GM23338 (cell line): ENCODE results near the gene ZNRD2. TPM values are rescaled to one million over a fixed set of nuclear protein-coding genes. Genes with fewer than 3 reads are reported as not detected.

Source experiments
- ATAC-seq: fragments of 200-7000 bp; cut with Tn5 transposase; 3 replicates; pipeline ENCODE4 v1.9.1; 2020
- DNase-seq: peaks from one replicate; pipeline ENCODE4 v3.0.0-alpha.2; 2015; ENCODE audit warnings: low spot score
- H2AFZ ChIP-seq: fragments of 200-600 bp; sonication (generic); 2 replicates; pipeline ENCODE4 v1.8.0; 2016; ENCODE audit warnings: antibody characterized with exemption, mild to moderate bottlenecking, moderate library complexity
- H3F3A ChIP-seq: fragments of 200-600 bp; sonication (generic); replicated peaks from 2 replicates; pipeline ENCODE4 v1.8.0; 2017; ENCODE audit warnings: antibody characterized with exemption, mixed run types, low read depth
- H3K27ac ChIP-seq: fragments of 200-600 bp; sonication (generic); 2 replicates; pipeline ENCODE4 v1.6.1; 2016; ENCODE audit warnings: low read depth
- H3K27me3 ChIP-seq: fragments of 200-600 bp; sonication (generic); 2 replicates; pipeline ENCODE4 v1.8.0; 2016; ENCODE audit warnings: mild to moderate bottlenecking, mixed run types, moderate library complexity; ENCODE audit not compliant: insufficient read depth
- H3K36me3 ChIP-seq: fragments of 200-600 bp; sonication (generic); 2 replicates; pipeline ENCODE4 v1.8.0; 2016; ENCODE audit warnings: mild to moderate bottlenecking; ENCODE audit not compliant: insufficient read depth
- H3K4me1 ChIP-seq: fragments of 200-600 bp; sonication (generic); 2 replicates; pipeline ENCODE4 v1.8.0; 2016; ENCODE audit warnings: mild to moderate bottlenecking, moderate library complexity; ENCODE audit not compliant: insufficient read depth
- H3K4me2 ChIP-seq: fragments of 200-600 bp; sonication (generic); 2 replicates; pipeline ENCODE4 v1.7.1; 2017; ENCODE audit warnings: mixed run types
- H3K4me3 ChIP-seq: fragments of 200-600 bp; sonication (generic); 2 replicates; pipeline ENCODE4 v1.6.1; 2016; ENCODE audit warnings: mixed run types
- H3K79me2 ChIP-seq: fragments of 200-600 bp; sonication (generic); replicated peaks from 2 replicates; pipeline ENCODE4 v1.8.0; 2017; ENCODE audit warnings: mild to moderate bottlenecking; ENCODE audit not compliant: insufficient read depth
- H3K9me2 ChIP-seq: fragments of 200-600 bp; sonication (generic); 2 replicates; pipeline ENCODE4 v1.8.0; 2017; ENCODE audit not compliant: insufficient read depth
- H4K20me1 ChIP-seq: fragments of 200-600 bp; sonication (generic); replicated peaks from 2 replicates; pipeline ENCODE4 v1.8.0; 2017; ENCODE audit warnings: mild to moderate bottlenecking; ENCODE audit not compliant: insufficient read depth
- H3K27ac Mint-ChIP-seq: 2 replicates; pipeline ENCODE4 v1.8.0; 2020; ENCODE audit warnings: inconsistent platforms, mild to moderate bottlenecking, moderate library complexity, mixed read lengths
- H3K27me3 Mint-ChIP-seq: 3 replicates; pipeline ENCODE4 v1.8.0; 2022; ENCODE audit warnings: low read depth, mild to moderate bottlenecking, moderate library complexity, mixed read lengths, inconsistent platforms; ENCODE audit not compliant: insufficient read depth, poor library complexity
- H3K36me3 Mint-ChIP-seq: 3 replicates; pipeline ENCODE4 v1.8.0; 2021; ENCODE audit warnings: low read depth, mild to moderate bottlenecking, inconsistent platforms, moderate library complexity, mixed read lengths
- H3K4me1 Mint-ChIP-seq: 3 replicates; pipeline ENCODE4 v1.8.0; 2020; ENCODE audit warnings: mild to moderate bottlenecking, inconsistent platforms, mixed read lengths
- H3K4me3 Mint-ChIP-seq: 3 replicates; pipeline ENCODE4 v1.8.0; 2021; ENCODE audit warnings: moderate library complexity, mild to moderate bottlenecking, inconsistent platforms, mixed read lengths
- H3K9me3 Mint-ChIP-seq: 3 replicates; pipeline ENCODE4 v1.8.0; 2020; ENCODE audit warnings: moderate library complexity, mild to moderate bottlenecking, inconsistent platforms, mixed read lengths
- EZH2 ChIP-seq: fragments of 200-600 bp; sonication (generic); IDR thresholded peaks from one replicate; pipeline ENCODE4 v1.8.0; 2017; ENCODE audit warnings: antibody characterized with exemption, mild to moderate bottlenecking, low read depth; ENCODE audit not compliant: unreplicated experiment
- POLR2AphosphoS5 ChIP-seq: IDR thresholded peaks from 2 replicates; pipeline ENCODE4 v1.6.1; 2016; ENCODE audit warnings: antibody characterized with exemption, low read depth
- ZNF114 ChIP-seq: fragments of 250-450 bp; sonication (Bioruptor Pico); IDR thresholded peaks from 2 replicates; pipeline ENCODE4 v1.5.0; 2020; ENCODE audit warnings: mild to moderate bottlenecking, moderate library complexity
- polyA plus RNA-seq: library from polyadenylated mRNA; unstranded; fragments of >200 nt; fragmentation: Nextera tagmentation; extraction: Ambion mirVana; gene quantifications from 2 replicates; pipeline ENCODE4 v1.2.1, GENCODE V29; 2016
- total RNA-seq: library from RNA; depleted of rRNA; stranded (reverse); fragments of >200 nt; shearing (Covaris generic); gene quantifications from 2 replicates; pipeline ENCODE4 v1.2.3, GENCODE V29; 2014
- TF ChIP-seq, protein P1 (sequence below): fragments of 250-450 bp; sonication (Bioruptor Pico); IDR thresholded peaks from 2 replicates; pipeline ENCODE4 v1.5.0; 2020; ENCODE audit warnings: mild to moderate bottlenecking, moderate library complexity
- TF ChIP-seq, protein P2 (sequence below), 2 experiments: fragments of 200-600 bp in 1 of 2; sonication (generic) in 1 of 2; conservative IDR thresholded peaks; 2 replicates each; pipeline versions ENCODE4 v1.5.1 to v1.6.1; 2016 to 2017; ENCODE audit warnings: antibody characterized with exemption in 2 of 2, low read depth in 2 of 2, mild to moderate bottlenecking in 2 of 2, moderate library complexity in 1 of 2
- TF ChIP-seq, protein P3 (sequence below): IDR thresholded peaks from 2 replicates; pipeline ENCODE4 v1.6.1; 2016; ENCODE audit warnings: antibody characterized with exemption

Gene ZNRD2
- total and polyA plus RNA-seq, 2 experiments from 2014 or later, result 78.6 to 148 TPM

GRCh38 chr11:65580031-65580692, 9.9 kb downstream of the ZNRD2 start (continued):
- TF ChIP-seq, protein P1, sequence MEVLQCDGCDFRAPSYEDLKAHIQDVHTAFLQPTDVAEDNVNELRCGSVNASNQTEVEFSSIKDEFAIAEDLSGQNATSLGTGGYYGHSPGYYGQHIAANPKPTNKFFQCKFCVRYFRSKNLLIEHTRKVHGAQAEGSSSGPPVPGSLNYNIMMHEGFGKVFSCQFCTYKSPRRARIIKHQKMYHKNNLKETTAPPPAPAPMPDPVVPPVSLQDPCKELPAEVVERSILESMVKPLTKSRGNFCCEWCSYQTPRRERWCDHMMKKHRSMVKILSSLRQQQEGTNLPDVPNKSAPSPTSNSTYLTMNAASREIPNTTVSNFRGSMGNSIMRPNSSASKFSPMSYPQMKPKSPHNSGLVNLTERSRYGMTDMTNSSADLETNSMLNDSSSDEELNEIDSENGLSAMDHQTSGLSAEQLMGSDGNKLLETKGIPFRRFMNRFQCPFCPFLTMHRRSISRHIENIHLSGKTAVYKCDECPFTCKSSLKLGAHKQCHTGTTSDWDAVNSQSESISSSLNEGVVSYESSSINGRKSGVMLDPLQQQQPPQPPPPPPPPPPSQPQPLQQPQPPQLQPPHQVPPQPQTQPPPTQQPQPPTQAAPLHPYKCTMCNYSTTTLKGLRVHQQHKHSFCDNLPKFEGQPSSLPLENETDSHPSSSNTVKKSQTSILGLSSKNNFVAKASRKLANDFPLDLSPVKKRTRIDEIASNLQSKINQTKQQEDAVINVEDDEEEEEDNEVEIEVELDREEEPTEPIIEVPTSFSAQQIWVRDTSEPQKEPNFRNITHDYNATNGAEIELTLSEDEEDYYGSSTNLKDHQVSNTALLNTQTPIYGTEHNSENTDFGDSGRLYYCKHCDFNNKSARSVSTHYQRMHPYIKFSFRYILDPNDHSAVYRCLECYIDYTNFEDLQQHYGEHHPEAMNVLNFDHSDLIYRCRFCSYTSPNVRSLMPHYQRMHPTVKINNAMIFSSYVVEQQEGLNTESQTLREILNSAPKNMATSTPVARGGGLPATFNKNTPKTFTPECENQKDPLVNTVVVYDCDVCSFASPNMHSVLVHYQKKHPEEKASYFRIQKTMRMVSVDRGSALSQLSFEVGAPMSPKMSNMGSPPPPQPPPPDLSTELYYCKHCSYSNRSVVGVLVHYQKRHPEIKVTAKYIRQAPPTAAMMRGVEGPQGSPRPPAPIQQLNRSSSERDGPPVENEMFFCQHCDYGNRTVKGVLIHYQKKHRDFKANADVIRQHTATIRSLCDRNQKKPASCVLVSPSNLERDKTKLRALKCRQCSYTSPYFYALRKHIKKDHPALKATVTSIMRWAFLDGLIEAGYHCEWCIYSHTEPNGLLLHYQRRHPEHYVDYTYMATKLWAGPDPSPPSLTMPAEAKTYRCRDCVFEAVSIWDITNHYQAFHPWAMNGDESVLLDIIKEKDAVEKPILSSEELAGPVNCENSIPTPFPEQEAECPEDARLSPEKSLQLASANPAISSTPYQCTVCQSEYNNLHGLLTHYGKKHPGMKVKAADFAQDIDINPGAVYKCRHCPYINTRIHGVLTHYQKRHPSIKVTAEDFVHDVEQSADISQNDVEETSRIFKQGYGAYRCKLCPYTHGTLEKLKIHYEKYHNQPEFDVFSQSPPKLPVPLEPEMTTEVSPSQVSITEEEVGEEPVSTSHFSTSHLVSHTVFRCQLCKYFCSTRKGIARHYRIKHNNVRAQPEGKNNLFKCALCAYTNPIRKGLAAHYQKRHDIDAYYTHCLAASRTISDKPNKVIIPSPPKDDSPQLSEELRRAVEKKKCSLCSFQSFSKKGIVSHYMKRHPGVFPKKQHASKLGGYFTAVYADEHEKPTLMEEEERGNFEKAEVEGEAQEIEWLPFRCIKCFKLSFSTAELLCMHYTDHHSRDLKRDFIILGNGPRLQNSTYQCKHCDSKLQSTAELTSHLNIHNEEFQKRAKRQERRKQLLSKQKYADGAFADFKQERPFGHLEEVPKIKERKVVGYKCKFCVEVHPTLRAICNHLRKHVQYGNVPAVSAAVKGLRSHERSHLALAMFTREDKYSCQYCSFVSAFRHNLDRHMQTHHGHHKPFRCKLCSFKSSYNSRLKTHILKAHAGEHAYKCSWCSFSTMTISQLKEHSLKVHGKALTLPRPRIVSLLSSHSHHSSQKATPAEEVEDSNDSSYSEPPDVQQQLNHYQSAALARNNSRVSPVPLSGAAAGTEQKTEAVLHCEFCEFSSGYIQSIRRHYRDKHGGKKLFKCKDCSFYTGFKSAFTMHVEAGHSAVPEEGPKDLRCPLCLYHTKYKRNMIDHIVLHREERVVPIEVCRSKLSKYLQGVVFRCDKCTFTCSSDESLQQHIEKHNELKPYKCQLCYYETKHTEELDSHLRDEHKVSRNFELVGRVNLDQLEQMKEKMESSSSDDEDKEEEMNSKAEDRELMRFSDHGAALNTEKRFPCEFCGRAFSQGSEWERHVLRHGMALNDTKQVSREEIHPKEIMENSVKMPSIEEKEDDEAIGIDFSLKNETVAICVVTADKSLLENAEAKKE (CRISPR knock-in tag), result no peak
- TF ChIP-seq, protein P2, sequence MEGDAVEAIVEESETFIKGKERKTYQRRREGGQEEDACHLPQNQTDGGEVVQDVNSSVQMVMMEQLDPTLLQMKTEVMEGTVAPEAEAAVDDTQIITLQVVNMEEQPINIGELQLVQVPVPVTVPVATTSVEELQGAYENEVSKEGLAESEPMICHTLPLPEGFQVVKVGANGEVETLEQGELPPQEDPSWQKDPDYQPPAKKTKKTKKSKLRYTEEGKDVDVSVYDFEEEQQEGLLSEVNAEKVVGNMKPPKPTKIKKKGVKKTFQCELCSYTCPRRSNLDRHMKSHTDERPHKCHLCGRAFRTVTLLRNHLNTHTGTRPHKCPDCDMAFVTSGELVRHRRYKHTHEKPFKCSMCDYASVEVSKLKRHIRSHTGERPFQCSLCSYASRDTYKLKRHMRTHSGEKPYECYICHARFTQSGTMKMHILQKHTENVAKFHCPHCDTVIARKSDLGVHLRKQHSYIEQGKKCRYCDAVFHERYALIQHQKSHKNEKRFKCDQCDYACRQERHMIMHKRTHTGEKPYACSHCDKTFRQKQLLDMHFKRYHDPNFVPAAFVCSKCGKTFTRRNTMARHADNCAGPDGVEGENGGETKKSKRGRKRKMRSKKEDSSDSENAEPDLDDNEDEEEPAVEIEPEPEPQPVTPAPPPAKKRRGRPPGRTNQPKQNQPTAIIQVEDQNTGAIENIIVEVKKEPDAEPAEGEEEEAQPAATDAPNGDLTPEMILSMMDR (conservative IDR thresholded peaks at IDR 0.05; ENCODE audit: low read depth in 2 of 2), result no peak
- TF ChIP-seq ZNF114 (CRISPR knock-in tag) (no peak), EZH2 (no peak)
- TF ChIP-seq, protein P3, sequence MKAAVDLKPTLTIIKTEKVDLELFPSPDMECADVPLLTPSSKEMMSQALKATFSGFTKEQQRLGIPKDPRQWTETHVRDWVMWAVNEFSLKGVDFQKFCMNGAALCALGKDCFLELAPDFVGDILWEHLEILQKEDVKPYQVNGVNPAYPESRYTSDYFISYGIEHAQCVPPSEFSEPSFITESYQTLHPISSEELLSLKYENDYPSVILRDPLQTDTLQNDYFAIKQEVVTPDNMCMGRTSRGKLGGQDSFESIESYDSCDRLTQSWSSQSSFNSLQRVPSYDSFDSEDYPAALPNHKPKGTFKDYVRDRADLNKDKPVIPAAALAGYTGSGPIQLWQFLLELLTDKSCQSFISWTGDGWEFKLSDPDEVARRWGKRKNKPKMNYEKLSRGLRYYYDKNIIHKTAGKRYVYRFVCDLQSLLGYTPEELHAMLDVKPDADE, result no peak

DNA sequence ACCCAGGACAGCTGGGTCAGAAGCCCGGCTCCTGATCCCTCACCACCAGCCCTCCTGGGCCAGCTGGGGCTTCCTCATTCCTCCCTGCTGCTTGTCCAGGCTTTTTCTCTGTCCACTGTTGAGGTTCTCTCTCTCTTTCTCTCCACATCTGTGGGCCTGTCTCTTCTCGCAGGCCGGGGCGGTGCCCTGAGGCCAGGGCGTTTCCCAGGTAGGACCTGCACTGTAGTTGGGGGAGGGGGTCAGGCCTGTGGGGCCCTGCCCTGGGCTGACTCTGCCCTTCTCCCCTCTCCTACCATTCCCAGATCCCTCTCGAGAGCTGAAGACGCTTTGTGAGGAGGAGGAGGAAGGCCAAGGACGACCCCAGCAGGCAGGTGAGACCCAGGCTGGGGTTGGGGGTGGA, 10.5 kb downstream of the ZNRD2 start:
- no peak overlapping the region for H3K4me2 ChIP-seq
- DNase-seq (no peak), ATAC-seq (no peak)
- H3K79me2 ChIP-seq, result no peaks in the 10 kb centered on the region
- peaks cover 9% of the 10 kb centered on the region for H3K4me1 Mint-ChIP-seq
- H3K9me2 ChIP-seq, result no peaks in the 10 kb centered on the region
- peaks cover 5% of the 10 kb centered on the region; the same call in 1 of the 2 replicates for H3F3A ChIP-seq
- no peak overlapping the region for H2AFZ ChIP-seq
- no peak overlapping the region for H3K4me3 ChIP-seq
- peaks cover 59% of the 10 kb centered on the region for H3K27me3 Mint-ChIP-seq
- peaks cover 65% of the 10 kb centered on the region for H3K27me3 ChIP-seq
- no peaks in the 10 kb centered on the region for H3K36me3 Mint-ChIP-seq
- H4K20me1 ChIP-seq, result no peaks in the 10 kb centered on the region
- H3K27ac ChIP-seq, result no peak overlapping the region
- no peak overlapping the region for H3K4me3 Mint-ChIP-seq
- H3K9me3 Mint-ChIP-seq, result no peaks in the 10 kb centered on the region
- H3K27ac Mint-ChIP-seq, result no peak overlapping the region
- peaks cover 5% of the 10 kb centered on the region; the same call in 1 of the 2 replicates for H3K4me1 ChIP-seq
- no peaks in the 10 kb centered on the region for H3K36me3 ChIP-seq
- TF ChIP-seq POLR2AphosphoS5, result no peak
